Mononuclear cell (primary cell): ENCODE results near the gene C22orf23. TPM values are rescaled to one million over a fixed set of nuclear protein-coding genes. Genes with fewer than 3 reads are reported as not detected.

Experiments used
- total RNA-seq: library from RNA; depleted of rRNA; stranded (reverse); fragments of >200 nt; gene quantifications from one replicate; pipeline ENCODE4 v1.2.3, GENCODE V29; 2012

C22orf23 gene
- total RNA-seq, 1 donor: not detected

Other genes with a start within 250 kb of the C22orf23 start
- gene GCAT, start 145.7 kb downstream of the C22orf23 start, total RNA-seq: 1.7 TPM
- gene GALR3, start 130.2 kb downstream of the C22orf23 start, total RNA-seq: not detected
- gene ANKRD54, start 109.3 kb downstream of the C22orf23 start, total RNA-seq: 10.7 TPM
- 516 TPM for gene EIF3L, start 104.2 kb downstream of the C22orf23 start, total RNA-seq
- 10.7 TPM for gene MICALL1, start 47.3 kb downstream of the C22orf23 start, total RNA-seq
- 8.4 TPM for gene POLR2F, start 98 bp upstream of the C22orf23 start, total RNA-seq
- not detected for gene SOX10, start 31.0 kb upstream of the C22orf23 start, total RNA-seq
- 10.6 TPM for gene PICK1, start 103.8 kb upstream of the C22orf23 start, total RNA-seq
- gene SLC16A8, start 130.6 kb upstream of the C22orf23 start, total RNA-seq: not detected
- 0.31 TPM for gene BAIAP2L2, start 157.1 kb upstream of the C22orf23 start, total RNA-seq
- 19.7 TPM for gene PLA2G6, start 228.2 kb upstream of the C22orf23 start, total RNA-seq
- gene MAFF, start 248.4 kb upstream of the C22orf23 start, total RNA-seq: 37.3 TPM